DOHH2 (cell line): ENCODE data around the gene WDR7.

ENCODE experiments used
- H3F3A ChIP-seq: fragments of 200-600 bp; sonication (generic), shearing (Covaris generic); 2 replicates; pipeline ENCODE4 v1.6.0; 2016; ENCODE audit warnings: antibody characterized with exemption, mild to moderate bottlenecking; ENCODE audit not compliant: control insufficient read depth, insufficient read depth
- H3K27ac ChIP-seq: fragments of 200-600 bp; sonication (generic); 2 replicates; pipeline ENCODE4 v1.5.1; 2014; ENCODE audit warnings: low read depth, mild to moderate bottlenecking, low read length, moderate library complexity
- H3K27me3 ChIP-seq: fragments of 200-600 bp; sonication (generic); 2 replicates; pipeline ENCODE4 v1.6.1; 2014; ENCODE audit warnings: mild to moderate bottlenecking, low read length, mixed read lengths; ENCODE audit not compliant: control insufficient read depth
- H3K36me3 ChIP-seq: fragments of 200-600 bp; sonication (generic); 2 replicates; pipeline ENCODE4 v1.6.1; 2014; ENCODE audit warnings: mild to moderate bottlenecking, low read length, moderate library complexity, mixed read lengths; ENCODE audit not compliant: control insufficient read depth
- H3K4me1 ChIP-seq: fragments of 200-600 bp; sonication (generic); 2 replicates; pipeline ENCODE4 v1.6.1; 2014; ENCODE audit warnings: mild to moderate bottlenecking, low read length, mixed read lengths; ENCODE audit not compliant: control insufficient read depth
- H3K4me2 ChIP-seq: fragments of 200-600 bp; sonication (generic); 2 replicates; pipeline ENCODE4 v1.6.0; 2014; ENCODE audit warnings: mild to moderate bottlenecking, low read length, moderate library complexity
- H3K4me3 ChIP-seq: fragments of 200-600 bp; sonication (generic); 2 replicates; pipeline ENCODE4 v1.5.1; 2014; ENCODE audit warnings: mild to moderate bottlenecking, low read length, mixed read lengths
- H3K79me2 ChIP-seq: fragments of 200-600 bp; sonication (generic); 2 replicates; pipeline ENCODE4 v1.6.1; 2014; ENCODE audit warnings: mild to moderate bottlenecking, low read length, mixed read lengths; ENCODE audit not compliant: control insufficient read depth
- H3K9me2 ChIP-seq: fragments of 200-600 bp; sonication (generic); replicated peaks from 2 replicates; pipeline ENCODE4 v1.6.1; 2014; ENCODE audit warnings: mild to moderate bottlenecking, low read length, mixed read lengths; ENCODE audit not compliant: control insufficient read depth
- H3K9me3 ChIP-seq: fragments of 200-600 bp; sonication (generic); 2 replicates; pipeline ENCODE4 v1.6.1; 2014; ENCODE audit warnings: antibody characterized with exemption, low read length, mixed read lengths; ENCODE audit not compliant: control insufficient read depth, insufficient read depth
- H4K20me1 ChIP-seq: fragments of 200-600 bp; sonication (generic); 2 replicates; pipeline ENCODE4 v1.6.0; 2014; ENCODE audit warnings: low read depth, mild to moderate bottlenecking, antibody characterized with exemption, low read length, moderate library complexity; ENCODE audit not compliant: control insufficient read depth, insufficient read depth
- CTCF ChIP-seq: fragments of 200-600 bp; sonication (generic); IDR thresholded peaks from one replicate; pipeline ENCODE4 v1.5.1; 2014; ENCODE audit warnings: antibody characterized with exemption, mild to moderate bottlenecking, low read depth, low read length; ENCODE audit not compliant: poor library complexity, severe bottlenecking
- EZH2phosphoT487 ChIP-seq: fragments of 200-600 bp; sonication (generic); IDR thresholded peaks from 2 replicates; pipeline ENCODE4 v1.6.1; 2017; ENCODE audit warnings: borderline replicate concordance, mild to moderate bottlenecking, antibody characterized with exemption, low read length, moderate library complexity, mixed read lengths

Gene WDR7

GRCh38 chr18:57043241-57043640 is 392.1 kb downstream of the WDR7 start:
- no peaks in the 10 kb centered on the region for H3K4me1 ChIP-seq
- no peak overlapping the region for H3K4me2 ChIP-seq
- no peaks in the 10 kb centered on the region for H3K36me3 ChIP-seq
- H3K27ac ChIP-seq = no peak overlapping the region
- H3F3A ChIP-seq = no peaks in the 10 kb centered on the region
- H3K27me3 ChIP-seq = peaks cover 12% of the 10 kb centered on the region; the same call in 1 of the 2 replicates
- H3K9me3 ChIP-seq = no peaks in the 10 kb centered on the region
- no peaks in the 10 kb centered on the region for H3K79me2 ChIP-seq
- no peak overlapping the region for H3K4me3 ChIP-seq
- no peaks in the 10 kb centered on the region for H4K20me1 ChIP-seq
- no peaks in the 10 kb centered on the region for H3K9me2 ChIP-seq
- no peak for TF ChIP-seq CTCF
- TF ChIP-seq EZH2phosphoT487 = no peak

- TF ChIP-seq CTCF (no peak), EZH2phosphoT487 (no peak)
- no peak overlapping the region for H3K4me3 ChIP-seq
- no peaks in the 10 kb centered on the region for H4K20me1 ChIP-seq
- no peaks in the 10 kb centered on the region for H3K79me2 ChIP-seq
- H3K4me2 ChIP-seq = no peak overlapping the region
- H3K9me2 ChIP-seq = no peaks in the 10 kb centered on the region
- H3K4me1 ChIP-seq = no peaks in the 10 kb centered on the region
- H3K27ac ChIP-seq = no peak overlapping the region
- H3K27me3 ChIP-seq = peaks cover 28% of the 10 kb centered on the region
- H3K36me3 ChIP-seq = no peaks in the 10 kb centered on the region
- no peaks in the 10 kb centered on the region for H3F3A ChIP-seq
- no peaks in the 10 kb centered on the region for H3K9me3 ChIP-seq
Observed at GRCh38 chr18:57048351-57048750, 397.2 kb downstream of the WDR7 start.

- Histone ChIP-seq H3K9me3 (0 out of 2 replicates have a peak, but pooled peaks cover 1% of the 10 kb centered on the region), H3K27me3 (peaks cover 27% of the 10 kb centered on the region), H3K4me2 (no peak overlapping the region), H3K9me2 (no peaks in the 10 kb centered on the region), H3K4me1 (no peaks in the 10 kb centered on the region), H4K20me1 (no peaks in the 10 kb centered on the region), H3F3A (no peaks in the 10 kb centered on the region), H3K27ac (no peak overlapping the region), H3K79me2 (no peaks in the 10 kb centered on the region), H3K4me3 (no peak overlapping the region), H3K36me3 (no peaks in the 10 kb centered on the region)
- TF ChIP-seq CTCF (no peak), EZH2phosphoT487 (no peak)
Observed at GRCh38 chr18:57048859-57049258, 397.7 kb downstream of the WDR7 start.

- Histone ChIP-seq H4K20me1 (no peaks in the 10 kb centered on the region), H3K36me3 (no peaks in the 10 kb centered on the region), H3K4me2 (no peak overlapping the region), H3K4me1 (no peaks in the 10 kb centered on the region), H3K9me3 (0 out of 2 replicates have a peak, but pooled peaks cover 5% of the 10 kb centered on the region), H3K79me2 (no peaks in the 10 kb centered on the region), H3K4me3 (no peak overlapping the region), H3K27me3 (peaks cover 24% of the 10 kb centered on the region), H3K9me2 (no peaks in the 10 kb centered on the region), H3K27ac (no peak overlapping the region), H3F3A (no peaks in the 10 kb centered on the region)
- TF ChIP-seq EZH2phosphoT487 = no peak
- TF ChIP-seq CTCF = no peak
Observed at GRCh38 chr18:57050310-57050949, 399.3 kb downstream of the WDR7 start.
